Upper lobe of right lung (tissue), 1 donor: ENCODE measurements around the gene HOXB6. TPM values are rescaled to one million over a fixed set of nuclear protein-coding genes. Genes with fewer than 3 reads are reported as not detected.

Experiments
- ATAC-seq: fragments of 200-7000 bp; cut with Tn5 transposase; one replicate; pipeline ENCODE4 v1.9.1; 2020; ENCODE audit warnings: mild to moderate bottlenecking, moderate library complexity
- DNase-seq: peaks from one replicate; pipeline ENCODE4 v3.0.0-alpha.2; 2020
- H3K27ac ChIP-seq: fragments of 200-600 bp; one replicate; pipeline ENCODE4 v1.8.0; 2022
- H3K27me3 ChIP-seq: fragments of 200-600 bp; one replicate; pipeline ENCODE4 v1.8.0; 2022; ENCODE audit warnings: mild to moderate bottlenecking
- H3K36me3 ChIP-seq: fragments of 200-600 bp; one replicate; pipeline ENCODE4 v1.8.0; 2022
- H3K4me1 ChIP-seq: fragments of 200-600 bp; one replicate; pipeline ENCODE4 v1.8.0; 2022
- H3K4me3 ChIP-seq: fragments of 200-600 bp; one replicate; pipeline ENCODE4 v1.8.0; 2022; ENCODE audit warnings: mild to moderate bottlenecking
- H3K9me3 ChIP-seq: fragments of 200-600 bp; one replicate; pipeline ENCODE4 v1.8.0; 2022
- intact Hi-C: fragments of 100-400 bp; cut with DNase I; formaldehyde crosslinking; loops from one replicate; pipeline ENCODE4 v1.11.0; 2022
- total RNA-seq: library from RNA; stranded (reverse); fragmentation: NEBNext Ultra II Directional; extraction: Animal tissue kit (Norgen Biotek cat#: 25700); gene quantifications from one replicate; pipeline ENCODE4 v1.2.1, GENCODE V29; 2021
- TF ChIP-seq, protein P1 (sequence below): fragments of 200-600 bp; IDR thresholded peaks from one replicate; pipeline ENCODE4 v1.8.0; 2022; ENCODE audit warnings: antibody characterized with exemption
- donor health status: DM: no; HTN: yes; CAD: no; lungs with severe emphysema.

The HOXB6 gene
- total RNA-seq, 1 donor from 2014 or later, result 4.9 TPM

DNA sequence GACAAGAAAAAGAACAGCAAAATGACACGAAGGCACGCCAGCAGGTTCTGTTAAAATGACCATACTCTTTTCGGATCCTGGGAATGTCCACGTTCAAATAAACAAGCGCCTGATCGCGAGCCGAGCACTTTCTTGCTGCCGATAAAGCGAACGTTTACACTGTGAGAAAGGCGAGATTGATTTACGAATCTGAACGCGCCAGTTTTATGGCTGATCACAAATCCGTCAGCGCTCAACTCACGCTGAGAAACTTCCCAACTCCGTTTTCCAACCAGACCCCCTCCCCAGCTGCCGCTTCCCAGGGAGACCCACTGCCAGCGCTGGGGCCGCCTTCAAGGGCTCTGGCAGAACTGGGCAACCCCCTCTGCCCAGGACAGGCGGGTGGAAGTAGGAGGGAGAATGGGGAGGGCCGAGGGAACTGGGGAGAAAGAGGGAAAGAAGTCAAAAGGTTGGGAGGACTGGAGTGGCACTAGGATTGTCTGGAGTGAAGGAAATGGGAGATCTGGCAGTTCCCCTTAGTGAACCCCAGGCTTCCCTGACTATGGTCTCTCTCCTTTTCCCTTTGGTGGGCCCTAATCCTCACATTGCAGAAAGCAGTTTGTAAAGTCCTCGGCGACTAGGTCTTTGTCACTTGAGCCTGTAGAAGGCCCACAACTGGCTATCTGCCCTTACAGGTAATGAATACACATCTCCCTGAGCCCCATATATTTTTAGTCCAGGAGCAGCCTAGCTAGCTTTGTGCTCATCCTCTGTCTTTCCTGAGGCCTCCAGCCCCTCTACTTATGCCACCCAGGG lies 33.6 kb downstream of the HOXB6 start:
- Histone ChIP-seq H3K4me1 (peaks cover 24% of the 10 kb centered on the region), H3K36me3 (no peaks in the 10 kb centered on the region), H3K27me3 (peaks cover 73% of the 10 kb centered on the region), H3K9me3 (no peaks in the 10 kb centered on the region), H3K4me3 (peak overlapping the region; percentile 39), H3K27ac (peak overlapping the region; percentile 83)
- TF ChIP-seq, protein P1, sequence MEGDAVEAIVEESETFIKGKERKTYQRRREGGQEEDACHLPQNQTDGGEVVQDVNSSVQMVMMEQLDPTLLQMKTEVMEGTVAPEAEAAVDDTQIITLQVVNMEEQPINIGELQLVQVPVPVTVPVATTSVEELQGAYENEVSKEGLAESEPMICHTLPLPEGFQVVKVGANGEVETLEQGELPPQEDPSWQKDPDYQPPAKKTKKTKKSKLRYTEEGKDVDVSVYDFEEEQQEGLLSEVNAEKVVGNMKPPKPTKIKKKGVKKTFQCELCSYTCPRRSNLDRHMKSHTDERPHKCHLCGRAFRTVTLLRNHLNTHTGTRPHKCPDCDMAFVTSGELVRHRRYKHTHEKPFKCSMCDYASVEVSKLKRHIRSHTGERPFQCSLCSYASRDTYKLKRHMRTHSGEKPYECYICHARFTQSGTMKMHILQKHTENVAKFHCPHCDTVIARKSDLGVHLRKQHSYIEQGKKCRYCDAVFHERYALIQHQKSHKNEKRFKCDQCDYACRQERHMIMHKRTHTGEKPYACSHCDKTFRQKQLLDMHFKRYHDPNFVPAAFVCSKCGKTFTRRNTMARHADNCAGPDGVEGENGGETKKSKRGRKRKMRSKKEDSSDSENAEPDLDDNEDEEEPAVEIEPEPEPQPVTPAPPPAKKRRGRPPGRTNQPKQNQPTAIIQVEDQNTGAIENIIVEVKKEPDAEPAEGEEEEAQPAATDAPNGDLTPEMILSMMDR, result no peak
- intact Hi-C loops, result no loop called here
- ATAC-seq (no peak), DNase-seq (no peak)

DNA sequence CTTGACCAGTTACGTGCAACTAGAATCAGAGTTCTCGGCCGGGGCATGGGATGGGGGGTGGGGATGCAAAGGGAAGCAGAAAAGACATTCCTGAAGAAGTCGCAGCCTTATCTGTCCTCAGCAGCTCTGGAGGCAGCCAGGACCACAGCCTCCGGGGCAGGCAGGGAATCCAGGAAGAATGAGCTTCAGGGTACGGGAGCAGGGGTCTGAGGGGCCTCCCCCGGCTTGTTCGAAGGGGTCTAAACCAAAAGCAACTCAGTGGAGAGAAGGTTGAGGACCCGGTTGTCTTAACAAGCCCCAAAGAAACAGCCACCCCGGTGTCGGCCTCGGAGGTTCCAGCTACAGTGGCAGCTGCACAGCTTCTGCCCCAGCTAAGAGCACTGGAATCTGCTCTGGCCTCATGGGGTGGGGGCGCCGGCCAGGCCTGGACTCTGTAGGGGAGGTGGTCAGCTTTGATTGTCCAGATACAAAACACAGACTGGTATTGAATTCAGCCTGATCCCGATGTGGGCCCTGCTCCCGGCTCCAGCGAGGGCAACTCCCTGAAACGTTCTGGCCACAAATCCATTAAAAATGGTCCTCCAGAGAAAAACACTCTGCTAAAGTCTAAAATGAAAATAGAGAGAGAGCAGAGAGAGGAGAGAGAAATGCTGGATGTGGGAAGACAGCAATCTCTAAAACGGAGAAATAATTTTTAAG lies 34.3 kb downstream of the HOXB6 start:
- H3K4me3 ChIP-seq, result peak overlapping the region; percentile 39
- H3K9me3 ChIP-seq, result no peaks in the 10 kb centered on the region
- peaks cover 66% of the 10 kb centered on the region for H3K27me3 ChIP-seq
- peaks cover 24% of the 10 kb centered on the region for H3K4me1 ChIP-seq
- intact Hi-C loops, result no loop called here
- no peak for DNase-seq
- H3K36me3 ChIP-seq, result no peaks in the 10 kb centered on the region
- TF ChIP-seq, protein P1, result no peak
- peak overlapping the region; percentile 83 for H3K27ac ChIP-seq
- no peak for ATAC-seq

DNA sequence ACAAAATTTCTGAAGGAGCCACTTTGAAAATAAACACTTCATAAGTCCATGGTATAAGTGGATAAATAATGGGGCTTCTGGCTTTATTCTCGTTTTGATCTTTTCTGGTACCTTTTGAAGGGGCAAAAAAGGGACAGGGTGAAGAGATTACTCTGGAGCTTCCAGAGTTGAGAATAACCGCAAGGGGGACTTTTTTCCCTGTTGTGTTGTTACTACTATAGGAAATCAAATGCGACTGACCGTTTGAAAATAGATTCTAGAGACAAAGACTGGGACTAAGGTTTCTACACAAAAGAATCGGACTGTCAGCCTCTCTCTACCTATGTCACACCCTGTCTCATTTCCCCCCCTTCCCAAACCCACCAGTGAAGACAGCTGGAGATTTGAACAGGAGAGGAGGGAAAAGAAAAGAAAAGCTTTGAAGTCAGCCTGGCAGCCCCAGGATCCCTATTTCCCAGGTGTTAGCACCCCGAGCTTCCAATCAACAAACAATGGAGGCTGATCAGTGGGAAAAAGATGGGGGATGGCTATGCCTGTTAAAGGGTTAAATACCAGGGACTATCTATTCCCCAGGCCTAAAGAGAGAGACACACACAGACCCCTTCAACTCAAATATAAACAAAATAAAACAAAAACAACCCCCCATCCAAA lies 35.0 kb downstream of the HOXB6 start:
- TF ChIP-seq, protein P1, result no peak
- Histone ChIP-seq H3K4me3 (peak overlapping the region; percentile 39), H3K4me1 (peaks cover 24% of the 10 kb centered on the region), H3K9me3 (no peaks in the 10 kb centered on the region), H3K27me3 (peaks cover 62% of the 10 kb centered on the region), H3K27ac (peak overlapping the region; percentile 83), H3K36me3 (no peaks in the 10 kb centered on the region)
- intact Hi-C loops, result no loop called here
- no peak for DNase-seq
- ATAC-seq, result no peak

DNA sequence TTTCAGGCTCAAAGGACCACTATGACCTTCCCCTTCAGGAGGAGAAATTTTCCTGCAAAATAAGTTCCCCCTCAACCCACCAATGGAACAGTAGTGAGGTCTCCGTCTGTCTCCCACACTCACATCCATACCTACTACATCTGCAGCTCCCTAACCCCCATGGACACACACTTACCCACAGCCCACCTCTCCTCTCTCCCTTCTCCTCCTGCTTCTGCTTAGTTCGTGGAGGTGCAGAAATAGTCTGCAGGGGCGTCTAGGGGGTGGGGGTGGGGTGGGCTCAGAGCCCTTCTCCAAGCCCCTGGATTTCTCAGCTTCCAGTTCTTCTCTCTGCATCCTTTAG lies 35.6 kb downstream of the HOXB6 start:
- intact Hi-C loops, result no loop called here
- H3K9me3 ChIP-seq, result no peaks in the 10 kb centered on the region
- no peaks in the 10 kb centered on the region for H3K36me3 ChIP-seq
- DNase-seq (no peak), ATAC-seq (no peak)
- H3K27ac ChIP-seq, result peak overlapping the region; percentile 83
- H3K27me3 ChIP-seq, result peaks cover 67% of the 10 kb centered on the region
- H3K4me1 ChIP-seq, result peaks cover 24% of the 10 kb centered on the region
- TF ChIP-seq, protein P1, result no peak
- H3K4me3 ChIP-seq, result peak overlapping the region; percentile 39

DNA sequence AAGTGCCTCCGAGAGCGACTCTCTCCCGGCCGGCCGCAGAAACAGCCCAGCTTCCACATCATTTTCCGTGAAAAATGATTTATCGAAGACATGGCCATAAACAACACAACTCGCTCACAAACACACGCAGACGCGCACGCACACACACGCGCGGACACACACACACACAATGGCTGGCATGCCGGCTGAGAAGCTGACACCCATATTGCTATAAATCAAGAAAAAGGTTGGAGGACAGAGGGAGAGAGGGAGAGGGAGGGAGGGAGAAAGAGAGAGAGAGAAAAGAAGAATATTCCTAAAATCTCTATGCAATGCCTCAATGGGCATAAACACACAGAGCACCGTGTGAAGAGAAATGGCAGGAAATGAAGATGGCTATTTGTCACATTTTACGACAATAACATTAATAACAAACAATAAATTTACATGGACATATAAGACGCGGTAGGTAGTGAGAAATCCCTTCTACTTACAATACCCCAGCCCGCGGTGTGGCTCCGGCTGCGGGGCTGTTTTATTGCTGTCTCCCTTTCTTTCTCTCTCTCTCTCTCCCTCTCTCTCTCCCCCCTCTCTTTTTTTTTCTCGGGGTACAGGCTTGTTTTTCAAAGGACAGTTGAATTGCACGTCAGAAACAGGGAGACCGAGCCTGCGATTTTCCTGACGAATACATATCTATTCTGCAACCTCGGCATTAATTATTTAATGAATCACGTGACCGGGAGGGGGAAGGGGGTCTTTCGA lies 36.1 kb downstream of the HOXB6 start:
- DNase-seq (no peak), ATAC-seq (no peak)
- peak overlapping the region; percentile 39 for H3K4me3 ChIP-seq
- H3K27ac ChIP-seq, result peak overlapping the region; percentile 11
- H3K9me3 ChIP-seq, result no peaks in the 10 kb centered on the region
- no peaks in the 10 kb centered on the region for H3K36me3 ChIP-seq
- intact Hi-C loops, result no loop called here
- H3K27me3 ChIP-seq, result peaks cover 66% of the 10 kb centered on the region
- TF ChIP-seq, protein P1, result no peak
- peaks cover 24% of the 10 kb centered on the region for H3K4me1 ChIP-seq
